Progenitor cell of endocrine pancreas (in vitro differentiated cells): Measurements from ENCODE around the gene EML2. TPM values are rescaled to one million over a fixed set of nuclear protein-coding genes. Genes with fewer than 3 reads are reported as not detected.

Source experiments
- DNase-seq: peaks from one replicate; pipeline ENCODE4 v3.0.0; 2021; ENCODE audit warnings: low spot score; ENCODE audit not compliant: unreplicated experiment
- H3K27ac Mint-ChIP-seq: 2 replicates; pipeline ENCODE4 v1.8.0; 2021; ENCODE audit warnings: mild to moderate bottlenecking, moderate library complexity, mixed read lengths
- H3K27me3 Mint-ChIP-seq: 2 replicates; pipeline ENCODE4 v1.8.0; 2021; ENCODE audit warnings: mixed read lengths
- H3K36me3 Mint-ChIP-seq: 2 replicates; pipeline ENCODE4 v1.8.0; 2022; ENCODE audit warnings: mixed read lengths; ENCODE audit not compliant: insufficient read depth
- H3K4me1 Mint-ChIP-seq: 2 replicates; pipeline ENCODE4 v1.8.0; 2021; ENCODE audit warnings: low read depth, mixed read lengths
- H3K4me3 Mint-ChIP-seq: 2 replicates; pipeline ENCODE4 v1.8.0; 2021; ENCODE audit warnings: low read depth, mild to moderate bottlenecking, moderate library complexity, mixed read lengths
- H3K9me3 Mint-ChIP-seq: 2 replicates; pipeline ENCODE4 v1.8.0; 2021; ENCODE audit warnings: low read depth, mixed read lengths
- total RNA-seq: library from RNA; stranded (reverse); gene quantifications from 2 replicates; pipeline ENCODE4 v1.2.1, GENCODE V29; 2021
- TF ChIP-seq, protein P1 (sequence below): fragments of 200-600 bp; sonication (generic); IDR thresholded peaks from one replicate; pipeline ENCODE4 v1.5.0; 2021; ENCODE audit warnings: antibody characterized with exemption, mild to moderate bottlenecking; ENCODE audit not compliant: unreplicated experiment

Gene EML2
- total RNA-seq, 1 donor from 2014 or later = 28.6 TPM

DNA sequence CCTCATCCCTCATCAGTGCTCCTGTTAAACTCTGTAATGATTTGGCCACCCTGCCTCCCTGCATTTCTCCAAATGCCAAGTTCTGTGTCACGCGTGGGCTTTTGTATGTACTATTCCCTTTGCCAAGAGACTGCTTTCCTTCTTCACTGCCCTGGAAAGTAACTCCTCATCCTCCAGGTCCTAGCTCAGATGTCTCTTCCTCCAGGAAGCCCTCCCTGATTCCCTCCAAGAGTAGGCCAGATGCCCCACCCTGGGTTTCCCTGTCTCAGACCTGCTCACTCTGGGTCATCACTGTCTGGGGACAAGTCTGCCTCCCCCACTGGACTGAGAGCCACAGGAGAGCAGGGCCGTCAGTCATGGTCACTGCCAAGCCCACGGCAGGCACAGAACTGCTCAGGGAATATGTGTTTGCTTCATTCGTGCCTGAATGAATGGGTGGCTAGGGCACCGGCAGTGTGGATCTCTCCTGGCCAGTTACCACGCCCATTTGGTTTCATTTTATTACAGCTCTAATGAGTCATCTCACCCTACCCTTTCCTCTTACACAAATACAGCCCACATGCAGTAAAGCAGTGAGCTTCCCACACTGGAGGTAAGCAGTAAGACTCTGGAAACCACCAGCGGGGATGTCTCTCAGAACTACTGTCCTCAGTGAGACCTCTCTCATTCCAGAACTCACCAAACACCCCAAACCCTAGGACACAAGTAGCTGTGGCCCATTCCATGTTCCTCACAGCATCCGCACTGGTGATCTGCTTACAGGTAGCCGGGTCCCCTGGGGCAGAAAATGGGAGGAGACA is 25.1 kb downstream of the EML2 start:
- TF ChIP-seq, protein P1, sequence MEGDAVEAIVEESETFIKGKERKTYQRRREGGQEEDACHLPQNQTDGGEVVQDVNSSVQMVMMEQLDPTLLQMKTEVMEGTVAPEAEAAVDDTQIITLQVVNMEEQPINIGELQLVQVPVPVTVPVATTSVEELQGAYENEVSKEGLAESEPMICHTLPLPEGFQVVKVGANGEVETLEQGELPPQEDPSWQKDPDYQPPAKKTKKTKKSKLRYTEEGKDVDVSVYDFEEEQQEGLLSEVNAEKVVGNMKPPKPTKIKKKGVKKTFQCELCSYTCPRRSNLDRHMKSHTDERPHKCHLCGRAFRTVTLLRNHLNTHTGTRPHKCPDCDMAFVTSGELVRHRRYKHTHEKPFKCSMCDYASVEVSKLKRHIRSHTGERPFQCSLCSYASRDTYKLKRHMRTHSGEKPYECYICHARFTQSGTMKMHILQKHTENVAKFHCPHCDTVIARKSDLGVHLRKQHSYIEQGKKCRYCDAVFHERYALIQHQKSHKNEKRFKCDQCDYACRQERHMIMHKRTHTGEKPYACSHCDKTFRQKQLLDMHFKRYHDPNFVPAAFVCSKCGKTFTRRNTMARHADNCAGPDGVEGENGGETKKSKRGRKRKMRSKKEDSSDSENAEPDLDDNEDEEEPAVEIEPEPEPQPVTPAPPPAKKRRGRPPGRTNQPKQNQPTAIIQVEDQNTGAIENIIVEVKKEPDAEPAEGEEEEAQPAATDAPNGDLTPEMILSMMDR = no peak
- Mint-ChIP-seq H3K27me3 (no peaks in the 10 kb centered on the region), H3K9me3 (peaks cover under 1% of the 10 kb centered on the region), H3K4me3 (no peak overlapping the region), H3K4me1 (peaks cover 4% of the 10 kb centered on the region), H3K27ac (peak overlapping the region; percentile 91), H3K36me3 (peaks cover 13% of the 10 kb centered on the region)
- DNase-seq = no peak

DNA sequence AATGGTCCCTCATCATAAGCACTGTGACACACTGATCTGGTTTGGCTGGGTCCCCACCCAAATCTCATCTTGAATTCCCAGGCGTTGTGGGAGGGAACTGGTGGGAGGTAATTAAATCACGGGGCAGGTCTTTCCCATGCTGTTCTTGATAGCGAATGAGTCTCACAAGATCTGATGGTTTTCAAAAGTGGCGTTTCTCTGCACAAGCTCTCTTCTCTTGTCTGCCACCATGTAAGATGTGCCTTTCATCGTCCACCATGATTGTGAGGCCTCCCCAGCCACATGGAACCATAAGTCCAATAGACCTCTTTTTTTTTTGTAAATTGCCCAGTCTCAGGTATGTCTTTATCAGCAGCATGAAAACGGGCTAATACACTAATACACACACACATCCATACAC is 30.2 kb downstream of the EML2 start:
- peaks cover 4% of the 10 kb centered on the region for H3K9me3 Mint-ChIP-seq
- no peak for DNase-seq
- no peak overlapping the region for H3K4me3 Mint-ChIP-seq
- no peaks in the 10 kb centered on the region for H3K4me1 Mint-ChIP-seq
- no peak overlapping the region for H3K27ac Mint-ChIP-seq
- TF ChIP-seq, protein P1 = no peak
- no peaks in the 10 kb centered on the region for H3K27me3 Mint-ChIP-seq
- H3K36me3 Mint-ChIP-seq = peaks cover 15% of the 10 kb centered on the region

DNA sequence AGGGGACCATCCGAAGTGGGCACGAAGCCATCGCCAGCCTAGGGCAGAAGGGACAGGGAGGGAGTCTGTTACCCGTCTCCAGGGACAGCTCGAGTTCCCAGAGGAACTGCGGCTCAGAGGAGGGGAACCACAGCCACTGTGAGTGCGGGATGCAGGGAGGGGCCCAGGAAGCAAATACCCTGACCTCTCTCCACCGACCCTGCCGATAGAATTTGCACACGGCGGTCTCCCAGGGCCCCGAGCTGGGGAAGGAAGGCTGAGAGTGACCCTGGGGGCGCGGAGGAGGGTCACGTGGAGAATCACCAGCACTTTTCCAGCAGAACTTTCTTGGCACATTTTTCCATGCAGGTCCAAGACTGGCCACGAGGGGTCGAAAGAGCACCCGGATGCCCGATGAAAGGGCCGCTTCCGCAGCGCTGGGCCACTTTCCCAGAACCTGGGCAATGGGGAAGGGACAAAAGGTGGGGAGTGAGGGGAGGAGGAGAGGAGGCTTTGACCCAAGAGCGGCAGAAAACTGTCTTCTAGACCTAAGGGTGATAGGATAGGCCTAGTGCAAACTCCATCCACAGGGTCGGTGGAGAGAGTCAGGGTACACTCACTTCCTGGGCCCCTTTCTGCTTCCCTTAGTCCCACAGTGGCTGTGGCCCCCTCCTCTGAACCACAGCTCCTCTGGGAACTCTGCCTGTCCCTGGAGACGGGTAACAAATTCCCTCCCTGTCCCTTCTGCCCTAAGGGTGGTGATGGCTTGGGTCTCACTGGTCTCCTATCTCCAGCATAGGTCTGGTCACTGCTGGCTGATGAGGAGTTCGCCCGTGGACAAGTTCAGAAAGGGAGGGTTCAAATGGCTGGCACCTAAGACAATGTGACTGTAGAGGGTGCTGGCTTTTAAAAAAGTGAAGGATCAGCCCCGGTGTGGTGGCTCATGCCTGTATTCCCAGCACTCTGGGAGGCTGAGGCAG is 31.8 kb downstream of the EML2 start:
- TF ChIP-seq, protein P1 = peak; percentile 79
- H3K4me3 Mint-ChIP-seq = peak overlapping the region; percentile 52
- no peak overlapping the region for H3K27ac Mint-ChIP-seq
- H3K27me3 Mint-ChIP-seq = peaks cover 12% of the 10 kb centered on the region
- H3K36me3 Mint-ChIP-seq = peaks cover 12% of the 10 kb centered on the region
- DNase-seq = peak; percentile 71
- peaks cover 4% of the 10 kb centered on the region for H3K9me3 Mint-ChIP-seq
- no peaks in the 10 kb centered on the region for H3K4me1 Mint-ChIP-seq

DNA sequence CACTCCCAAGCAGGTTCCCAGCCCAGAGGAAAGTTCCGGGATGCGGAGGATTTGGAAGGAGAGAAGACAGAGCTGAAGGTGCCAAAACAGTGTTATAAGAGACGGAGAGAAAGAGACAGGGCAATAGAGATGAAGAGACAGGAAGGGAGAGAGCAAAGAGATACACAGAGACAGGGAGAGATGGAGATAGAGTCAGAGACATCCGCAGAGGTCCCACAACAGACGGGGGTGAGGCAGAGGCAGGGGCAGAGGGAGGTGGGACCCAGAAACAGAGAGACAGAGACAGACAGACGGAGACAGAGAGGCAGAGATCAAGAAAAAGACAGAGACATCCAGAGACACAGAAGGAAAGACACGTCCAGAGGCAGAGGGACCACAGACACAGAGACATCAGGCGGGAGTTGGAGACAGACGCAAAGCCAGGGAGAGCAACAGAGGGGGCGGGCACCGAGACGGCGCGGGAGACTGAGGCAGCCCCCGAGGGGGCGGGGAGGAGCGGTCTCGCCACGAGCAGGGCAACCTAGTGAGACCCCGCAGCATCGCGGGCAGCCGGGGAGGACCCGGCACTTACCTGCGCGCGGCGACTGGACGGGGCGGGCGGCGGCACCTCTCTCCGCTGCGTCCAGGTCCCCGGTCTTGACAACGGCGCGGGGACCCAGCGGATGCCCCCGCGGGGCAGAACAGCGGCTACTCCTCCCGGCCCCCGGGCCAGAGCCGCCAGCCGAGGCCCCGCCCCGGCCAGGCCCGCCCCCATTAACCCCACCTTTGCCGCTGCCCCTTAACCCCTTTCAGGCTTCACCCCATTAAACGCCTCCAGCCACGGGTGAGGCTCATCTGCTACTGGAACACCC is 37.4 kb downstream of the EML2 start, which contains the start of gene GPR4:
TSS of gene GPR4 (minus strand) at position 689 of the 851 bp plus-strand sequence. CDS start 10,346 bp downstream, outside the sequence.
- no peak within 1 kb of the TSS for H3K4me3 Mint-ChIP-seq
- no peaks in the 10 kb centered on the region for H3K4me1 Mint-ChIP-seq
- peaks cover 65% of the 10 kb centered on the region for H3K27me3 Mint-ChIP-seq
- no peaks in the 10 kb centered on the region for H3K9me3 Mint-ChIP-seq
- DNase-seq = no peak
- no peaks in the 10 kb centered on the region for H3K36me3 Mint-ChIP-seq
- TF ChIP-seq, protein P1 = no peak
- no peak within 1 kb of the TSS for H3K27ac Mint-ChIP-seq
